Duodenal mucosa (tissue), 2 donors: Measurements from ENCODE around the gene SAMD15.

ENCODE experiments used
- H3K27ac ChIP-seq: one replicate; pipeline ENCODE4 v1.7.0; 2013; ENCODE audit warnings: low read depth, low read length
- H3K27me3 ChIP-seq, 2 donors: one replicate each; pipeline ENCODE4 v1.7.0; 2013; ENCODE audit warnings: low read length in 2 of 2, control low read depth in 1 of 2; ENCODE audit not compliant: insufficient read depth in 2 of 2, control insufficient read depth in 1 of 2
- H3K36me3 ChIP-seq, 2 donors: one replicate each; pipeline ENCODE4 v1.7.0; 2013; ENCODE audit warnings: low read length in 2 of 2, control low read depth in 1 of 2; ENCODE audit not compliant: insufficient read depth in 2 of 2, control insufficient read depth in 1 of 2
- H3K4me1 ChIP-seq, 2 donors: one replicate each; pipeline ENCODE4 v1.7.0; 2013; ENCODE audit warnings: low read length in 2 of 2, control low read depth in 1 of 2; ENCODE audit not compliant: insufficient read depth in 2 of 2, control insufficient read depth in 1 of 2
- H3K4me3 ChIP-seq, 2 donors: one replicate each; pipeline ENCODE4 v1.7.0; 2013; ENCODE audit warnings: low read length in 2 of 2, low read depth in 1 of 2
- H3K9ac ChIP-seq, 2 donors: one replicate each; pipeline ENCODE4 v1.7.0; 2013; ENCODE audit warnings: low read length in 2 of 2, low read depth in 1 of 2
- H3K9me3 ChIP-seq, 2 donors: one replicate each; pipeline ENCODE4 v1.7.0; 2013; ENCODE audit warnings: low read length in 2 of 2, control low read depth in 1 of 2; ENCODE audit not compliant: control insufficient read depth in 1 of 2

The SAMD15 gene

GRCh38 chr14:77375164-77375950 lies 1.8 kb upstream of the SAMD15 start:
- no peaks in the 10 kb centered on the region for H3K27me3 ChIP-seq
- peaks cover 11 to 24% of the 10 kb centered on the region in 2 donors for H3K4me1 ChIP-seq
- no peaks in the 10 kb centered on the region for H3K9me3 ChIP-seq
- H3K27ac ChIP-seq = no peak overlapping the region
- peak overlapping the region; percentile 21 to 92 for H3K4me3 ChIP-seq
- no peaks in the 10 kb centered on the region for H3K36me3 ChIP-seq
- no peak overlapping the region for H3K9ac ChIP-seq

- Histone ChIP-seq H3K27me3 (no peaks in the 10 kb centered on the region), H3K4me3 (peak overlapping the region; percentile 92 to 98), H3K9ac (peak overlapping the region; percentile 73 to 80), H3K4me1 (peaks cover 11 to 24% of the 10 kb centered on the region in 2 donors), H3K27ac (peak overlapping the region; percentile 53), H3K9me3 (no peaks in the 10 kb centered on the region), H3K36me3 (no peaks in the 10 kb centered on the region)
These were observed 1.0 kb upstream of the SAMD15 start for GRCh38 chr14:77375973-77376770.

GRCh38 chr14:77377502-77377844 lies 294 bp downstream of the SAMD15 start:
- no peaks in the 10 kb centered on the region for H3K27me3 ChIP-seq
- no peak overlapping the region for H3K27ac ChIP-seq
- H3K36me3 ChIP-seq = no peaks in the 10 kb centered on the region
- peaks cover 11 to 20% of the 10 kb centered on the region in 2 donors for H3K4me1 ChIP-seq
- H3K4me3 ChIP-seq = peak overlapping the region; percentile 92 to 98
- no peaks in the 10 kb centered on the region for H3K9me3 ChIP-seq
- peak overlapping the region in 1 of 2 donors; percentile 80 for H3K9ac ChIP-seq

- no peaks in the 10 kb centered on the region for H3K36me3 ChIP-seq
- no peak overlapping the region for H3K27ac ChIP-seq
- peaks cover 11 to 19% of the 10 kb centered on the region in 2 donors for H3K4me1 ChIP-seq
- no peaks in the 10 kb centered on the region for H3K27me3 ChIP-seq
- H3K9ac ChIP-seq = no peak overlapping the region
- no peak overlapping the region for H3K4me3 ChIP-seq
- H3K9me3 ChIP-seq = no peaks in the 10 kb centered on the region
These were observed 1.5 kb downstream of the SAMD15 start for GRCh38 chr14:77378701-77379100.

- Histone ChIP-seq H3K36me3 (no peaks in the 10 kb centered on the region), H3K4me1 (peaks cover 0 to 3% of the 10 kb centered on the region in 2 donors), H3K27ac (no peak overlapping the region), H3K27me3 (no peaks in the 10 kb centered on the region), H3K9ac (no peak overlapping the region), H3K4me3 (no peak overlapping the region), H3K9me3 (no peaks in the 10 kb centered on the region)
These were observed 13.0 kb downstream of the SAMD15 start for GRCh38 chr14:77390188-77390587.

GRCh38 chr14:77400216-77400615 lies 23.0 kb downstream of the SAMD15 start:
- Histone ChIP-seq H3K9me3 (no peaks in the 10 kb centered on the region), H3K27ac (no peak overlapping the region), H3K9ac (no peak overlapping the region), H3K4me3 (no peak overlapping the region), H3K4me1 (no peaks in the 10 kb centered on the region), H3K27me3 (no peaks in the 10 kb centered on the region), H3K36me3 (no peaks in the 10 kb centered on the region)

DNA sequence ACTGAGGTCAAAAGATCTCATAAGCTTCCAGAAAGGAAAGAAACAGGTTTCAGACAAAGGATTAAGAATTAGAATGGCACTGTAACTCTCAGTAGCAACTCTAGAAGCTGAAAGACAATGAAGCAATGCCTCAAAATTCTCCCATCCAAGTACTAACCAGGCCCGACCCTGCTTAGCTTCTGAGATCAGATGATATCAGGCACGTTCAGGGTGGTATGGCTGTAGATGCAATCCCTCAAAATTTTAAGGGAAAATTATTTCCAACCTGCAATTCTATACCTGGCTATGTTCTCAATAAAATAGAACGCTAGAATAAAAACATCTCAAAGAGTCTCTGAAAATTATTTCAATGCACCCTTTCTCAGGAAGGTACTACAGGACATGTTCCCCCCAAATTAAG lies 26.6 kb downstream of the SAMD15 start:
- Histone ChIP-seq H3K27ac (no peak overlapping the region), H3K9me3 (no peaks in the 10 kb centered on the region), H3K9ac (no peak overlapping the region), H3K27me3 (no peaks in the 10 kb centered on the region), H3K36me3 (no peaks in the 10 kb centered on the region), H3K4me3 (no peak overlapping the region), H3K4me1 (no peaks in the 10 kb centered on the region)

- H3K27ac ChIP-seq = no peak overlapping the region
- H3K27me3 ChIP-seq = no peaks in the 10 kb centered on the region
These were observed 28.9 kb downstream of the SAMD15 start for GRCh38 chr14:77406086-77406485.

DNA sequence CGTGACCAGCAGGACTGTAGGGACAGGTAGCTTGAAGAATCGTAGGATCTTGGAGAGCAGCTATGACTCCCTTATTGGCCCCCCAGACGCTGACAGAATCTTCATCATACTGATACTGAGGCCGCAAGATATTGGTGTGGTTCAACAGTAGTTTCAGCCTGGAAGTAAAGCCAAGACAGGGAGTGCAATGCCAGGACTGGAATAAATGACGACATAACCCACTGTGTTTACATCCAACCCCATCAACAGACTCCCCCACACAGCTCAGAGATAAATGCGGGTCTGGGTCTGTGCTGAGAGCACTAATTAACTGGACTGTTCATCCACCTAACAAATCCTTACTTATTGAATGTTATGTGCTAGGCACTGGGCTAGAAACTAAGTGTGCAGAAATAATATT lies 29.5 kb downstream of the SAMD15 start:
- no peaks in the 10 kb centered on the region for H3K36me3 ChIP-seq
- no peaks in the 10 kb centered on the region for H3K27me3 ChIP-seq
- no peak overlapping the region for H3K4me3 ChIP-seq
- H3K9ac ChIP-seq = no peak overlapping the region
- no peaks in the 10 kb centered on the region for H3K4me1 ChIP-seq
- no peak overlapping the region for H3K27ac ChIP-seq
- H3K9me3 ChIP-seq = no peaks in the 10 kb centered on the region

More at GRCh38 chr14:77406086-77406485, 28.9 kb downstream of the SAMD15 start:
- Histone ChIP-seq H3K36me3 (no peaks in the 10 kb centered on the region), H3K4me1 (no peaks in the 10 kb centered on the region), H3K4me3 (no peak overlapping the region), H3K9ac (no peak overlapping the region), H3K9me3 (no peaks in the 10 kb centered on the region)

DNA sequence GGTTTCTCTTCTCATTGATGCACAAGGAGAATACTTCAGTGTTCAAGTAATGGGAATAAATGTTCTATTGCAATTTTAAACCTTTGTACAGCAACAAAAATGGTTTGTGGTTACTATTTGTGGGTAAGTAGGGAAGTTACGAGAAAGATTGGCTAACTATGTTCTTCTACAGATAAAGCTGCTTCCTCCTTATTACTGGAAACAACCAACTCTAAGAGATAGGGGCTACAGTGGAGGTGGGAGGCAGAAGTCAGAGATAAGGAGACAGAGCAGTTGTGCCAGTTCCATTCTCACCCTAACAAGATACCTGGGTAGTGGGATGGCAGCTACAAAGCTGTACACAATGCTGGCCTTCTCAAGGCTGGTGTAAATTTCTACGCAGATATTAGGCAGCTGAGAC lies 30.0 kb downstream of the SAMD15 start:
- no peaks in the 10 kb centered on the region for H3K4me1 ChIP-seq
- H3K9ac ChIP-seq = no peak overlapping the region
- no peaks in the 10 kb centered on the region for H3K9me3 ChIP-seq
- no peaks in the 10 kb centered on the region for H3K27me3 ChIP-seq
- no peaks in the 10 kb centered on the region for H3K36me3 ChIP-seq
- H3K4me3 ChIP-seq = no peak overlapping the region
- no peak overlapping the region for H3K27ac ChIP-seq
